ENCODE results near the gene PIP4K2B.
"Not testable (repeated sequence)": the region's sequence is repeated elsewhere in the genome, so short reads cannot be mapped to it uniquely, and the experiment has no call there.

PIP4K2B gene

DNA sequence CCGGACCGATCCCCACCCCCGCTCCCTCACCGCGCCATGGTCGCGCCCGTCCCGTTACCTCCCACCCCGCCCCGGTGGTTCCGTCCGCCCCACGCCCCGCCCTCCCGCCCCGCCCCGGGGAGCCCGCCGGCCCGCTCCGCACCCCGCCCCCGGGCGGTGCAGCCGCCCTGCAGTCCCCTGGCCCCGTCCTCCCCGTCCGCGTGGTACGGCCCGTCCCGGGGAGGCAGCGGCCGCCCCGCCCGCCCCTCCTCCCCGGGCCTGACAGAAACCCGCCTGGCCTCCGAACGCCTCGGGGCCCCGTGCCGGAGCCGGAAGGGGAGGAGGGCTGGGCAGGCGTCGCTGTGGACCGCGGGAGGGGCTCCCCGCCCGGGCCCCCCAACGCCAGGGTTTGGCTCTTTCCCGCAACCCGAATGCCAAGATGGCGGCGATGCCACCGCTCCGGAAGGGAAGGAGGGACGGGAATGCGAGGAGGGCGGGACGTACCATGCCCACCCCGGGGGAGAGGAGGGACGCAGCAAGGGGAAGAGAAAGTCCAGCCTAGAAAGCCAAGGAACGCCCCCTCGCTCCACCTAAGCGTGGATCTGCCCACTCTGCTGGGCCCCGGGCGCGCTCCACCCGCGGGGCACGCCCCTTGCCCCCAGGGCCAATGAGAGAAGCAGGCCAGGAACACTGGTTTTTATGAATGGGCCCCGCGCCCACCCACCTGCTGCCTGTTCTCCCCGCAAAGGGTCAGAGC, at the start of gene PIP4K2B:
PIP4K2B (minus strand) TSS at position 56 of the 736 bp plus-strand sequence. CDS start 132 bp downstream, outside the sequence.
- peak; percentile 91 to 92 for DNase-seq

DNA sequence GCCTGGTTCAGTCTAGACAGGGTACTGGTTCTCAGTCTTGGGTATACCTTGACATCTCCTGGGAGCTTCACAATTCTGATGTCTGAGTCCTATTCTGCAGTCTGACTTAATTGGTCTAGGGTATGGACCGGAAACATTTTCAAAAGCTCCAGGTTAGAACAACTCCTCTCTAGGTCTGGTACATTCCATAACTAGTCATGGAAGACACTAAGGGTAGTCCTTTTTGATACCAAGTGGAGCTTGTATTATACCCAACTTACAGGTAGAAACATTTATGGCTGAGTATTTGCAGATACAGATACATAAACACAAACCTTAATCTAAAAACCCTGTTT, 49.2 kb upstream of the PIP4K2B start:
- DNase-seq = no peak

DNA sequence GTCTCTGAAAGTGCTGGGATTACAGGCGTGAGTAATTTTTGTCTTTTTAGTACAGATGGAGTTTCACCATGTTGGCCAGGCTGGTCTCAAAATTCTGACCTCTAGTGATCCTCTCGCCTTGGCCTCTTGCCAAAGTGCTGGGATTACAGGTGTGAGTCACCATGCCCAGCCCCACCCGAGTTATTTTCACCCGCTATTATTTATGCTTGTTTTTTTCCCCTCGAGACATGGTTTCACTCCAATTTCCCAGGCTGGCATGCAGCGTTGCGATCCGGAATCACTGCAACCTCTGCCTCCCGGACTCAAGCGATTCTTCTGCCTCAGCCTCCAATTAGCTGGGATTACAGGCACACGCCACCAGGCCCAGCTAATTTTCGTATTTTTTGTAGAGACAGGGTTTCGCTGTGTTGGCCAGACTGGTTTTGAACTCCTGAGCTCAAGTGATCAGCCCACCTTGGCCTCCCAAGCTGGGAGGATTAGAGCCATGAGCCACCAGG, 45.0 kb upstream of the PIP4K2B start:
- DNase-seq = no peak

DNA sequence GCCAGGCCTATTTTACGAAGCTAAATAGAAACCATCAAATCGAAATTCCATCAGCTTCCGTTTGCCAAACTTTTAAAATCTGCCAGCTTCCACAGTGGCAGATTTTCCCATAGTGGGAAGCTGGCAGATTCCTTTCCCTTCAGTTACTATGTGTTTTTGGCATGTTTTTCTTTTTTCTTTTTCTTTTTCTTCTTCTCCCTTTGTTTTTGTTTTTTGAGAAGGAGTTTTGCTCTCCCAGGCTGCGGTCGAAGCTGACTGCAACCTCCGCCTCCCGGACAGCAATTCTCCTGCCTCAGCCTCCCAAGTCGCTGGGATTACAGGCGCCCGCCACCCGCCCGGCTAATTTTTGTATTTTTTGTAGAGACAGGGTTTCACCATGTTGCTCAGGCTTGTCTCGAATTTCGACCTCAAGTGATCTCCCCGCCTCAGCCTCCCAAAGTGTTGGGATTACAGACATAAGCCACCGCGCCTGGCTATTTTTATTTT, 26.4 kb upstream of the PIP4K2B start:
- peak in 1 of 2 experiments; percentile 30 for DNase-seq

DNA sequence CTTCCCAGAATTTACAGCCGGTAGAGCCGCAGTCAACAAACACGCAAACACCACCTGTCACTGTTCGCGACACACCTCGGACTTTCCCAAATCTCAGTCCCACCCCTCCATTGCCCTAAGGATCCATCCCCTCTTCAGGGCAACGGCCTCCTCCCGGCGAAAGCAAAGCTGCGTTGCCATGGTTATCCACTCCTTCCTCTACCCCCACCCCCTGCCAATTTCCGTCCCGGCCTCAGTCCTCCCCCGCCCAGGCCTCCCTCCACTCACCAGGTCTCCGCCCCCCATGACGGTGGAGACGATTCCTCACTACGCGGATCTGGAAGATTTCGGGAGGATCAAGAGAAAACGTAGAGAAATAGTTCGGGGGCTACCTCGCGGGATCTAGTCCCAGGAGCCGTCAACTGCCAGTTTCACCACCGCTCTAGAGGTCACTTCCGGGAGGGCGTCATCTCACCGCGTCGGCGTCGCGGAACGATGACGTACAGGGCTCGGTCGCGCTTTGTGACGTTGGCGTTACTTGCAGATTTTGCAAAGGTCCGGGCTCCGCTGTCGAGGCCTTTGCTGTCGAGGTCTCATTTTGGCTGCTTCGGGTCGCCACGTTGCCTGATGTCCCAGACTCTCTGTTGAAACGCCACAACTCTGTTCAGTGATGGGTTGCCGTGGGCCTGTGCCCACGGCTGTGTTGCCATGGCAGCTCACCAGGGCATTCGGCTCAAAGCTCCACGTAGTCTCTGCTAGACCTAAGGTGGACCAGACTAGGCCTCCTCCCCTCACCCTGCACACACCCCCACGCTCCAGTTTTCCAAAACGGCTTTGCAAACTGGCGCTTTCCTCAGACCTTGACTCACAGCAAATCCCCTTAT, 25.8 kb upstream of the PIP4K2B start, which contains the start of gene CWC25:
CWC25 (minus strand) TSS at position 423 of the 863 bp plus-strand sequence; CDS start at position 285, 138 bp downstream.
- DNase-seq = peak; percentile 99 to 100

DNA sequence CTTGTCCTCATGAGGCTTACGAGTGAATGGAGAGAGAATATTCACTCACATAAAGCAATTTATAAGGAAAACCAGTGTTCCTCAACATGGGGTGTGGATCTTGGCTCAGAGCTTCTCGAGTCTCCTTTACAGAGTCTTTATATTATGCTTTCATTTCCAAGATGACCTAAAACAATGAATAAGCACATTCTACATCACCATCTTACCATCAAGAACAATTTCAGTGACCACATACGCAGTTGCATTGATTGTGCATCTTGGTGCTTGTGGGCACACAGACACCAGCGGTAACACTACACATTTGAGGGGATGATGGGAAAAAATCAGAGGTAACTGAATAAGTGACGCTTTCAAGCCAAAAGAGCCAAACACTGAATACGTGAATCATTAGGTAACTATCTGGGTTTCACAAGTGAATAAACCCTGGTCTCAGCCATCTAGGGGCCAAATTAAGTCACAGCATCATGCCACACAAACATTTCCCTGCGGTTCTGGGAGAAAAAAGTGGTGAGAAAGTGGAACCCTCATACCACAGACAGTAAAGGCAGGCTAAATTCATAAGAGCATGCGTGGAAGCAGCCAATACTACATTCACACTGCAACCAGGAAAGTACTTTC, 16.3 kb upstream of the PIP4K2B start:
- DNase-seq = peak; percentile 45 to 50

DNA sequence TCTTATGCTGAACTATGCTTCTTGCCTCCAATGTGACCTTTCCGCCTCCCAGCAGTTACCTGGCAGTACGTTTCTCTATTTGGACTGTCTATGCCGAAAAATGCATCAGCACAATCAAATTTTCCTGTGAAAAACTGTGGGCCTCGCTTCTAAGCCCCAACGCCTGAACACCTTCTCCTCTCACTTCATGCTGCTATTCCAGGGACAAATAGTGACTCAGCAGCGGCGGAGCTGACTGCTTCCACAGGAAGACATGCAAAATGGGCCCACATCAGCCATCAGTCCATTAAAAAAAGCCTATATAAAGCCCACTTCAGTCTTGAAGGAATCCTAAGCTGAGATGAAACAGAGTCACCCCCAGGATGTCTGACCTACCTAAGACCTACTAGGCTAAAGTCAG, 10.5 kb upstream of the PIP4K2B start:
- DNase-seq = no peak

DNA sequence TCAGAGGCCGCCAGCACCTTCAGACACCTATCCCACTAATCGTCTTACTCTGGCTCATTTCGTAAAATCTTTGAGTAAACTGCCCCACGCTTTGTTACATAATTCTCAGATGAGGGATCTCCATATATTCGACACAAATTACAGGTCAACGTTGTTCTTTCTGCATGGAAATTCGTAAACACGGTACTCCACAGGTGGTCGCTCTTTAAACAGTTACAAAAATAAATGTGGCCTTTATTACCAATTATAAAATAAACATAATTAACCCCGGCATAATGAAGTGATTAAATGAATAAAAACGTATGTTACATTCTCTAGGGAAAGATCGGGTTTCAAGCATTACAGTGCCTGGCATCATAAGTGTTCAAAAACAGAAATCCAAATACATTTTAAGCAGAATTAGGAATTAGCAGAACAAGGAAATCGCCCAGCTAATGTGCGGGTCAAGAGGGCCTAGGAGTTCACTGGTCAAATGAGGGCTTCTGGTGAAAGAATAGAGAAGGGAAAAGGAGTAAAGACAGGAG, 943 bp upstream of the PIP4K2B start:
- no peak for DNase-seq

DNA sequence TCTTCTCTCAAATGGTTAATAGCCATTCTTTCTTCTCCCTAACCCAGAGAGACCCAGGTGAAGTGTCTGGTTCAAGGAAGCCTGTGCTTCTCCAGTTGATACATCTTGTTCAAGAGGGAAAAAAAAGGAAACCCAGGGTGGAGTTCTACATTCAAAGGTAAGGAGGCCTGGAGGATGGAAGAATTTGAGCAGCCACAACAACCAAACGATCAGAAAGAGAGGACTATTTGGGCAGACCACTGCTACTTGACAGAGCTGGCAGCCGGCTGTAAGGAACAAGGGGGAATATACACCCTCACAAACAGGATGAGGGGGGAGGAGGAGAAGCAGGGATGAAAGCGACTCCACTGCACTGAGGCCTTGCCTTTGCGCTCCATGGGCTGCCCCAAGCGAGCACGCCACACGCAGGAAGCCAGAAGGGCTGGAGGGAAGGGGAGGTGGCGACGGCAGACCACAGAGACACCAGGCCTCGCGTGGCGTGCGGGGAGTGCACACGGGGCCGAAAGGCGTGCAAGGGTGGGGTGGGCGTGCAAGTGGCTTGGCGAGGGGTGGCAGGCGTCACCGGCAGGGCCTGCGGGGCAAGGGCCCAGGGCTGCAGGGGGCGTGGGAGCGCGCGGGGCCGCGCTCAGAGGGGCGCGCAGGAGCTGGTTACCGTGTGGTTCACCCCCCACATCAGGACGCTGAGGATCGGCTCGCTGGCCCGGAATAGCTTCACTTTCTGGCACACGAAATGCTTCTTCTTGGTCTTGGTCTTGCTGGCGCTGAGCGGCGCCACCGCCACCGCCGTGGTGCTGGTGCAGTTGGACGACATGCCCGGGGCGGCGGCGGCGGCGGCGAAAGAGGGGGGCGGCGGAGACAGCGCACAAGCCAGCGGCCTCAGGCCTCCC, 499 bp downstream of the PIP4K2B start:
- DNase-seq = peak; percentile 68 to 69

DNA sequence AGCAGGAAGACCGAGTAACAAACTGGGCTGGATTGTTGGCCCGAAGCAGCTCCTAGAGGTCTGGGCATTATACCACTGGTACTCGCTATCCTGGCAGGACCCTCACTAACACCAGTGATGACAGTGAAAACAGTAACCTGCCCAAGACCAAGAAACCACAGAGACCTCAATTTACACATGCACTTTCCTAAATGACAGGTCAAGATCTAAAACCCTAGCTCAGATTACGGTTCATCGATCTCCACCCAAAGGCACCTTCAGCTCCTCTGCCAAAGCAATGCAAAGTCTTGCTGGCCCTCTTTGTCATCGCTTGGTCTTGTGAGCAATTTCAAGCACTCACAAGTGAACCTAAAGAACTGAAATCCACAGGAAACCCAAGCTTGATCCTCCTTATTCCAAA, 1.5 kb downstream of the PIP4K2B start:
- no peak for DNase-seq

DNA sequence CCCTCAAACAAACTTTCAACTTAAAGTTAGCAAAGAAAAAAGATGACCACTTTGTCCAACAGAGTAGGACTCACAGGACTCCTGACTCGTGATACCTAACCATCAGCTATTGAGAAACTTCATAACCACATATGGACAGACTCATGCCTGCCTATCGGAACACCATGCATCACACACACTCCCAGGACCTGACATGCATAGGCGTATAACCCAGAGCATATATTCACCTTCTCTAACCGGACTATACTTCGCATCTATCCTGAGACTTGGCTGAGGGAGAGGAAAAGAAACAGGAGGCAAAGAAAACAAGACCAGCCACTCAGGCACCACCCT, 2.2 kb downstream of the PIP4K2B start:
- no peak for DNase-seq

DNA sequence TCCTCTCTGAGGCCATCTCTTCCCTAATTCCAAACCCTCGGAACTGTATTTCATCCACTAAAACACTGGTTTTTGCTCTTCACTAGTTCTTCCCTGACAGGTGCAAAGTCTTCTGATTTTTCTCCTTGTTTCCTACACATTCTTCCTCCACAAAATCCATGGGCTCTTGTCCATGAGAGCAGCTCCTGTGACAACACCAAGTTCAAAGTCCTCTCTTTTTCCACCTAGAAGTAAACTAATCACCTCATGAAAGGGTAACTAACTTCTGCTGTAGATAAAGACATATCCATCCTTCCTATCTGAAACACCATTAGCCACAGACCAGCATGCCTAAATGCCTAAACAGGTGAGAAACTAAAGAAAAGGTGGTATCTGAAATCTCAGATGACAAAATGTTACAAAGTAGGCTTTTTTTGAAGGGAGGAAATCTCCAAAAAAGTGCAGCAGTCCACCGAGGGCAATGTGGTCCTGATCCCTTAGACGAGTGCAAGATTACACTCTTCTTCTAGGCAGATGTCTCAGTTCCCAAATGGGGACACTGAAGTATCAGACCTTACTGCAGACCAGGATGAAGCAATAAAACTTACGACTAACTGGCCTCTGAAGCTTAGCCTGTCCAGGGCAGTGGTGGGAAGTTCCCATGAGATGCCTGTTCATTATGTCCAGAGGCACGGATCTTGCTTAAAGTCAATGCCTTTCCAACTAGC, 2.8 kb downstream of the PIP4K2B start:
- DNase-seq = no peak

DNA sequence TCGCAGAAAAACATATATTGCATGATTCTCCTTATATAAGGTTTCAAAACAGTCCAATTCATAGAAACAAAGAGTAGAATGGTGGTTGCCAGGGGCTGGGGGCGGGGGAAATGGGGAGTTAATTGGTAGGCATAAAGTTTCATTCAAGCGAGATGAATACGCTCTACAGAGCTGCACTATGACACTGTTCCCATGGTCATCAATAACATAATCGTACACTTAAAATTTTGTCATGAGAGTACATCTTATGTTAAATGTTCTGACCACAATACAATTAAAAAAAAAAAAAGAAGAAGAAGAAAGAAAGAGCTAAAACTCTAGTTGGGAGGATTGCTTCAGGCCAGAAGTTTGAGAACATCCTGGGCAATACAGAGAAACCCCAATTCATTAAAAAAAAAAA, 5.1 kb downstream of the PIP4K2B start:
- DNase-seq = no peak

DNA sequence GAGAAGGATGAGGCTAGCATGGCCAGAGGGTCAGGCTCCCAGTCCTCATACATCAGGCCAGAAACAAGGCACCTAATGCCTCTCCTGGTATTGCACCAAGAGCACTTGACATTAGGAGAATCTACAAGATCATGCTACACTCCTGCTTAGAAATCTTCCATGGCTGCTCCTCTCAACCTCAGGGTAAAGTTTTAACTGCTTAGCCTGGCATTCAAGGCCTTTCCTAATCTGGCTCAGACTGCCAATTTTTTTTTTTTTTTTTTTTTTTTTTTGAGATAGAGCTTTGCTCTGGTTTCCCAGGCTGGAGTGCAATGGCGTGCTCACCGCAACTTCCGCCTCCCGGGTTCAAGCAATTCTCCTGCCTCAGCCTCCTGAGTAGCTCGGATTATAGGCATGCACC, 8.2 kb downstream of the PIP4K2B start:
- no peak for DNase-seq

DNA sequence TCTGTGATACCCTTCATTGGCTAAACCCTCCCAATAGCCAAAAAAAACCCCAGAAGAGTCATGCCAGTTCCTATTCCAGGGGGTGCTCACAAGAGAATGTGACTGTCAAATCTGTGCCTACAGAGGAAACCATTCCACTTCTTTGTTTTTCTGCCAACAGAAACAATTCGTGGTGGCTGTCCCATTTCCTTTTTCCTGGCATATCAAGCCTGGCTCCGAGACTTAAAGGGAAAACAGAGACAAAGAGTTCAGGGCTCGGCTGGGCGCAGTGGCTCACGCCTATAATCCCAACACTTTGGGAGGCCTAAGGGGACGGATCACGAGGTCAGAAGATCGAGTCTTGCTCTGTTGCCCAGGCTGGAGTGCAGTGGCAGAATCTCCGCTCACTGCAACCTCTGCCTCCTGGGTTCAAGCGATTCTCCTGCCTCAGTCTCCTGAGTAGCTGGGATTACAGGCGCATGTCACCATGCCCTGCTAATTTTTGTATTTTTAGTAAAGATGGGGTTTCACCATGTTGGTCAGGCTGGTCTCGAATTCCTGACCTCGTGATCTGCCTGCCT, 9.1 kb downstream of the PIP4K2B start:
- DNase-seq = not testable (repeated sequence)

DNA sequence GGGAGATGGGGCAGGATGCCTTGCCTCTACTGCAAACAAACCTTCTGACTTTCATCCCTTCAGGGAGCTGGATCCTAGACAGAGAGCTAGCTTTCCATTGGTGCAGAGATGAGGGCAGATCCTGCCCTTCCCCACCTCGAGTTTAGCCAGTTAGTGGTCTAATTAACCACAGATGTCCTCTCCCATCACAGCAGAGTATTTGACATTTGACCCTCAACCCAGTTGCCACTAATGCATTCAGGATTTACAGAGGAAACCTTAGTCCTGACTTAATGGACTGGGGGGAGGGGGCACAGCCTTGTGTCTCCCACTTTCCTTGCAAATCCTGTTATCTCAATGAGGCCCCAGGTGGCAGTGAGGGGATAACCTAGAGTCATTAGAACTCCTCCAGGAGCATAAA, 10.2 kb downstream of the PIP4K2B start:
- DNase-seq = no peak

DNA sequence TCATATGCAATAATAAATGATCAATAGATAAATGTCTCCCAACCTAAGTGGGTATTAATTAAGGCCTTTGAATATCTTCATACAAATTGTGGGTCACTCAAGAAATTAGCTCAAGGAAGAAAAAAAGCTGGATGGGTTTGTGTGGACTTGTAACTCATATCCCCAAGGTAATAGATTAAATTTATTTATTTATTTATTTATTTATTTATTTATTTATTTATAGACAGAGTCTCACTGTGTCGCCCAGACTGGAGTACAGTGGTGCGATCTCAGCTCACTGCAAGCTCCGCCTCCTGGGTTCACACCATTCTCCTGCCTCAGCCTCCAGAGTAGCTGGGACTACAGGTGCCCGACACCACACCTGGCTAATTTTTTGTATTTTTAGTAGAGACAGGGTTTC, 11.4 kb downstream of the PIP4K2B start:
- DNase-seq = not testable (repeated sequence)

DNA sequence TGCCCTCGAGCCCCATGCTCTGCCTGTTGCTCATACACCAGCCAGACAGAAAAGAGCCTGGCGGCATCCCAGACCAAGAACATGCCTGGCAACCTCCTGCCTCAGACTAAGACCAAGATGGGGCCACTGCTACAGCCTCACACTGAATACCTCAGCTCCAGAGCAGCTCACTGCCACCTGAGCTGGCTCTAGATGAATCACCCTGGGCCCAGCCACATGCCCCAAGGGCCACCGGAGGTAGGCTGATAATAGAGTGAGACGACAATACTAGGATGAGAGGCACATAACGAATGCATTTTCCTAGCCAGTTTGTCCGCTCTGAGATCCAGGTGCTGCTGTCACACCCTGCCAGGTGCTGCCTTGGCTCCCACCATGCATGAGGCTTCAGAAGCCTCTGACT, 13.0 kb downstream of the PIP4K2B start:
- no peak for DNase-seq

DNA sequence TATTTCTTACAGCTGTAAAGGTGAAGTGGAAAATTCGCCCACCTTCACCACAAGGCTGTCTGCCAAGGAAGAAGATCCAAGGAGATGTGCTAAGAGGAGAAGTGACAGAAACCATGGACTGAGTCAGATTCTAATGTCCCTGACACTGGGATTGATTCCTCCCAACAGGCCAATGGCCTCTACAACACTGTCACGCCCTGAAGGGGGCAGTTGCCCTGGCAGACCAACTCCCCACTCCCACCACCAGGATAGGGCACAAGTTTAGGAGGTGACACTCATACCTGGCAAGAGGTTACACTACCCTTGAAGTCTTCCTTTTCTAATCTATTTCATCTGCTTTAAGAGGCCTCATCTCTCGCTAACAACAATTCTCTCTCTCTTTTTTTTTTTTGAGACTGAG, 16.1 kb downstream of the PIP4K2B start:
- no peak for DNase-seq

DNA sequence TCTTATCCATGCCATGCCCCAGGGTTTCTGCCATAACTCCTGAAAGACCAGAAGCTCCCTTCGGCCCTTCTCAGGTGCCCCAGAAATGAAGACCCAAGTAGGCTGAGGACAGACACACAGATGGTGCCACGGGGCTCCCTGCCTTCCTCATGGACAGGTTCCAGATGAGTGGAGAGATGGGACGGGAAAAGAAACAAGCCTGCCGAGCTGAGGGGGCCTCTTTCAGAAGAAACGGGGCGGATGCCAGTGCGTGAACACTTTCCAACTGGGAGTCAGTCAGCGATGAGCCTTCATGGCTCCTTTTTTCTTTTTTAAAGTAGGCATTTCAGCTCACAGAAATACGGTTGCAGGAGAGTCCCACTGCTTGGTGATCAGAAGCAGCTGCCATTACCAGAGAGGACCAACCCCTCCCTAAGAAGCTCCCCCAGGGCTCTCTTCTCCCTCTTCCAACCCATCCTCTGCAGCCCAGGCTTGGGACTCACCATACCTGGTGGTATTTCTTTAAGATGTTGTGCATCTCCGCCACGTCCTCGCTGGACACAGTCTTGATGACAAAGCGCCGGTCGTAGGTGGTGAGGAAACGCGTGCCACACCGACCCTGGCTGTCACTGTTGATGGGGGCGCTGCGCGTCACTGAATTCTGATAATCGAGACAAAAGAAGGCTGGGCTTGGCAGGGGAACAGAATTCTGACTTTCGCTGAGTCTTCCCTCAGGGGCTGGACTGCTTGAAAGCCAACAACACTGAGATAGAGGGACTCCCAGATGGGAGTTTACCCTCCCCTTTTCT, 19.2 kb downstream of the PIP4K2B start:
- no peak for DNase-seq
